Measurements from ENCODE around the gene CDH23. TPM values are rescaled to one million over a fixed set of nuclear protein-coding genes. Genes with fewer than 3 reads are reported as not detected.

CDH23 gene
- total and polyA plus RNA-seq, 9 of the 15 experiments (the other 6 are each of a cell fraction or from before 2014, with no cell fraction given): 0.18 to 1.2 (median 0.47) TPM

- no peak for DNase-seq (ENCODE audit: extremely low read depth in 1 of 4, low spot score in 3 of 4)
- no peak for ATAC-seq
- peaks cover 11 to 30% of the 10 kb centered on the region in 2 experiments; a peak in 4 of 5 replicates for H3K4me1 ChIP-seq (replicated peaks in 1 of 2; ENCODE audit: control insufficient read depth in 2 of 2, insufficient read depth in 2 of 2, low read length in 2 of 2)
- H3K4me3 ChIP-seq: no peak overlapping the region
- H3K27ac ChIP-seq (ENCODE audit: extremely low read depth, low read depth, low read length): no peak overlapping the region
- WGBS (ENCODE audit: insufficient coverage, low coverage, missing lambda C conversion rate): 13% methylated on average over 3 of the region's 3 CpGs
- no peaks in the 10 kb centered on the region for H4K20me1 ChIP-seq (replicated peaks; ENCODE audit: control insufficient read depth, insufficient read depth, low read length)
- H3K79me2 ChIP-seq (ENCODE audit: control insufficient read depth, insufficient read depth, low read length): no peaks in the 10 kb centered on the region
- in situ Hi-C loops (cut with MboI) (no loop called here), intact Hi-C loops (cut with micrococcal nuclease) (no loop called here)
- H3K9ac ChIP-seq (ENCODE audit: insufficient read depth in 1 of 2, low read depth in 2 of 2, low read length in 2 of 2): peak overlapping the region in 1 of 2 experiments; percentile 6; a peak in 2 of 4 replicates
- no peaks in the 10 kb centered on the region for H3K9me1 ChIP-seq (ENCODE audit: control insufficient read depth, insufficient read depth, low read length)
- no peak overlapping the region for H3K4me2 ChIP-seq (ENCODE audit: insufficient read depth, low read length)
- no TSS peak for BruUV-seq (replicated peaks)
- H3K27me3 ChIP-seq (ENCODE audit: control insufficient read depth in 2 of 2, insufficient read depth in 2 of 2, low read length in 2 of 2): peaks cover 0 to 4% of the 10 kb centered on the region in 2 experiments; a peak in 1 of 5 replicates
- POLR2A ChIA-PET: interaction anchor here (1.0 to 1.4 kb wide), 2 partner anchors 10 to 12 kb away, joined by 4 read pairs; no protein-coding TSS in a partner anchor
- TF ChIP-seq ZNF695 (CRISPR knock-in tag; IDR thresholded peaks at IDR 0.05): no peak
- TF ChIP-seq YY1 (IDR thresholded peaks at IDR 0.05; ENCODE audit: borderline replicate concordance in 1 of 3, control insufficient read depth in 1 of 3, extremely low read depth in 1 of 3, insufficient read depth in 3 of 3, insufficient read length in 1 of 3, insufficient replicate concordance in 2 of 3, low read depth in 1 of 3, low read length in 2 of 3): no peak
- no peak for TF ChIP-seq ZNF280B (CRISPR knock-in tag; IDR thresholded peaks at IDR 0.05)
- TF ChIP-seq CREM (IDR thresholded peaks at IDR 0.05; ENCODE audit: low read depth): no peak
- TF ChIP-seq SUPT5H (IDR thresholded peaks at IDR 0.05): no peak
- no peak for TF ChIP-seq JUN (IDR thresholded peaks at IDR 0.05; ENCODE audit: borderline replicate concordance, low read depth, low read length)
- no peak for TF ChIP-seq JUN (CRISPR knock-in tag; IDR thresholded peaks at IDR 0.05; ENCODE audit: borderline replicate concordance)
- TF ChIP-seq ZBTB1 (CRISPR knock-in tag; IDR thresholded peaks at IDR 0.05; ENCODE audit: borderline replicate concordance, low read depth): no peak
- no peak for TF ChIP-seq TCFL5 (CRISPR knock-in tag; conservative IDR thresholded peaks at IDR 0.05)
- TF ChIP-seq FOXJ3 (CRISPR knock-in tag; IDR thresholded peaks at IDR 0.05): no peak
- no peak for TF ChIP-seq SMC3 (conservative IDR thresholded peaks at IDR 0.05; ENCODE audit: insufficient read depth, low read depth, low read length)
- no peak for TF ChIP-seq TRIM24 (IDR thresholded peaks at IDR 0.05)
- TF ChIP-seq KLF16 (IDR thresholded peaks at IDR 0.05): no peak
- TF ChIP-seq PPARD (CRISPR knock-in tag; IDR thresholded peaks at IDR 0.05): no peak
- TF ChIP-seq PURB (CRISPR knock-in tag; IDR thresholded peaks at IDR 0.05; ENCODE audit: low read depth): no peak
- no peak for TF ChIP-seq ADNP (tag; IDR thresholded peaks at IDR 0.05)
- CTCF ChIA-PET (ENCODE audit: low intra/inter-chr PET ratio): no interaction called here
- no peaks in the 10 kb centered on the region for H3K36me3 ChIP-seq (ENCODE audit: control insufficient read depth, insufficient read depth, low read length)
- FAIRE-seq: no peak
- no peak overlapping the region for H2AFZ ChIP-seq (ENCODE audit: low read depth, low read length)
- H3K9me3 ChIP-seq (replicated peaks; ENCODE audit: control insufficient read depth, insufficient read depth, low read depth, low read length): no peaks in the 10 kb centered on the region
These were observed 184.7 kb downstream of the CDH23 start for GRCh38 chr10:71581376-71581775.
